GM18519 (cell line): ENCODE results near the gene CD163L1.
"Not testable (repeated sequence)": the region's sequence is repeated elsewhere in the genome, so short reads cannot be mapped to it uniquely, and the experiment has no call there.

Source experiments
- ATAC-seq: cut with Tn5 transposase; IDR thresholded peaks from one replicate; pipeline ENCODE4 v1.9.1; 2021; ENCODE audit warnings: mild to moderate bottlenecking, moderate library complexity; ENCODE audit not compliant: unreplicated experiment, low FRiP score

The CD163L1 gene

DNA sequence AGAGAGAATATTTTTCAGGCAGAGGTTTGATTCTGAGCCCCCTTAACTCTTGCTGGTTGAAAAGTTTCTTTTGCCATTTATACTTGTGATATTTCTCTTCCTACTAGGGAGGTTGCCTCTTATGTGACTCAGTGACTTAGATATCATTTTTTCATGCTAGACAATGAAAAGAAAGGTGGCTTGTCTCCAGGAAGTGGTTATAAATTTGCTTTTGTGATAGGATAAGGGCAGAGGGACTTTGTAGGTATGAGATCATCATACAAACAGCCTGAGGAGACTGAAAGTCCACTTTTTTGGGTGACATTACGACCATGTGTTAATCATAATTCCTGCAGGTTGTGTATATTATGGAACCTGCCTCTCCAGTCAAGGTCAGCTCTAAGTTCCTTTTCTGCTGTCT is 104.3 kb downstream of the CD163L1 start:
- ATAC-seq = no peak

DNA sequence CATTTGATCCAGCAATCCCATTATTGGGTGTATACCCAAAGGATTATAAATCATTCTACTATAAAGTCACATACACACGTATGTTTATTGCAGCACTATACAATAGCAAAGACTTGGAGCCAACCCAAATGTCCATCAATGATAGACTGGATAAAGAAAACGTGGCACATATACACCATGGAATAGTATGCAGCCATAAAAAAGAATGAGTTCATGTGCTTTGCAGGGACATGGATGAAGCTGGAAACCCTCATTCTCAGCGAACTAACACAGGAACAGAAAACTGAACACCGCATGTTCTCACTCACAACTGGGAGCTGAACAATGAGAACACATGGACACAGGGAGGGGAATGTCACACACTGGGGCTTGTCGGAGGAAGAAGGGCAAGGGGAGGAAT is 106.2 kb downstream of the CD163L1 start:
- not testable (repeated sequence) for ATAC-seq

DNA sequence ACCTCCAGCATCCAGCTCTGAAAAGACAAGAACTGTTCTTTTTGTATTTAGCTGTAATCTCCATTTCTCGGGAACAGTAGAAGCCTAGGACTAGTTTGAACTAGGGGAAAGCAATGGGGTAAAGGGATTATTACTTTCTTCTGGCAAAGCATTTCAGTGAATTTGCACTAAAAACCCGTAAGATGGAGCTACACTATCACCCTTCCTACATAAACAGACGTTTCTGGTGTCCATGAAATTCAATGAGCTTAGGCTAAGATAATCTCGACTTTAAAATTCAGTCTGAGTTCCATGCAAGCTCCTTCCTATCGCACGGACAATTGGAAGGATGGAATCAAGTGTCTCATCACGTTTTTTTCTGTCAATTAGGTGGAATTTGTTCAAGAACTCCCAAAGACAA is 116.0 kb downstream of the CD163L1 start:
- ATAC-seq = no peak

DNA sequence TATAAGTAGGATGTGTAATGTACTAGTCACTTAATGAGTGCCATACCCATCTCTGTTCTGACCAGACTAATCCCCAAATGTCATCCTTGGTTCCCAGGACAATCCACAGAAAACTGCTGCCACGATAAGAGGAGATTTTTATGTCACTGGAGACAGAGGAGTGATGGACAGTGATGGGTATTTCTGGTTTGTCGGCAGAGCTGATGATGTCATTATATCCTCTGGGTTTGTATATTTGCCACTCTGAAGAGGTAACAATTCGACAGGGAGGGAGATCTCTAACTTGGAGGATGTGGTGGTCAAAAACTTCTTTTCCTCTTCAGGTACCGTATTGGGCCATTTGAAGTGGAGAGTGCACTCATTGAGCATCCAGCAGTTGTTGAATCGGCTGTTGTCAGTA is 119.8 kb downstream of the CD163L1 start:
- ATAC-seq = no peak

GRCh38 chr12:7322599-7322998 is 121.4 kb downstream of the CD163L1 start:
- no peak for ATAC-seq

DNA sequence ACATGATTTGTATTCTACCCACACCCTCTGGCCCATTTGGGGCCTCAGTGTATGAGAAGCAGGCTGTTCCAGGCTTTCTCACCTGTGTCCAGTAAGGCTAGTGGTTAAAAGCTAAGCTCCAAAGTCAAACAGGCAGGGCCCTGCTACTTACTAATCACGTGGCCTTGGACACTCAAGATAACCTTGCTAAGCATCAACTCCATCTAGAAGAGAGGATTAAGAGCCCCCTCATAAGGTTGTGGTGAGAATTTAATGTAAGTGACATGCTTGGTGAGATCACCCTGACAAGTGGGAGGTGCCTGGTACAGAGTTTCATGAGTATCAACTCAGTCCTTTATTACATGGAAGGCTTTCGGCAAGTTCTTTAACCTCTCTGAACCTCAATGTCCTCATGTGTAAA is 122.3 kb downstream of the CD163L1 start:
- no peak for ATAC-seq

GRCh38 chr12:7319930-7320329 is 124.0 kb downstream of the CD163L1 start:
- no peak for ATAC-seq

DNA sequence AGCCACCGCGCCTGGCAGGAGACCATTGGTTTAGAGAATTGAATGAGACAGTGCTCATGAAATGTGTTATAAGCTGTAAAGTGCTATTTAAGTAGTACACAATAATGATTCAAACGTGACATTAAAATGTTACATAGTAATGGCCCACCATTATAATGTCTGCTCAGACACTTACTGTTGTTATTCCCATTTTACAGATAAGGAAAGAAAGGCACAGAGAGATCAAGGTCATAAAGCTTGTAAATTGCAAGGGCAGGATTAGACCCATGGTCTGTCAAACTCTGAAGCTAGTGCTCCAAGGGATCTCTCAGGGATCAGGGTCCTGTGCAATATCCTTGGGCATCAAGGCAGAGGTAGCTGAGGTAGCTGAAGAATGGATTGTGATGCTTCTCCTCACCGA is 133.9 kb downstream of the CD163L1 start:
- ATAC-seq = no peak
